Panc1 (cell line): ENCODE measurements around the gene NAA11. TPM values are rescaled to one million over a fixed set of nuclear protein-coding genes. Genes with fewer than 3 reads are reported as not detected.

Experiments used
- ATAC-seq: fragments of 200-7000 bp; cut with Tn5 transposase; 2 replicates; pipeline ENCODE4 v1.9.1; 2020; ENCODE audit warnings: mild to moderate bottlenecking, moderate library complexity
- BruUV-seq: library from RNA; stranded (reverse); fragments of 400-500 nt; replicated peaks from 2 replicates; lab custom pipeline; 2021; lab: Mats Ljungman, UMichigan
- CTCF ChIA-PET: fragments of 300-600 bp; sonication (Branson Sonifier 250); formaldehyde crosslinking; loops from one replicate; lab custom pipeline; 2022; ENCODE audit warnings: antibody characterized with exemption; lab: Charles Lee
- POLR2A ChIA-PET: fragments of 300-600 bp; sonication (Branson Sonifier 250); formaldehyde crosslinking; loops from one replicate; lab custom pipeline; 2022; ENCODE audit warnings: antibody characterized with exemption; lab: Charles Lee
- DNase-seq: peaks from one replicate; pipeline ENCODE4 v3.0.0-alpha.2; 2010; ENCODE audit warnings: low read depth, low spot score
- H3K27ac ChIP-seq: 2 replicates; pipeline ENCODE4 v1.5.1; 2011; ENCODE audit warnings: mild to moderate bottlenecking, low read length, inconsistent platforms
- H3K27me3 ChIP-seq: fragments of 200-500 bp; sonication (Bioruptor generic); 2 replicates; pipeline ENCODE4 v1.6.0; 2014; ENCODE audit warnings: low read length, inconsistent platforms; ENCODE audit not compliant: control insufficient read depth, insufficient read depth
- H3K36me3 ChIP-seq: fragments of 200-500 bp; sonication (Bioruptor generic); 2 replicates; pipeline ENCODE4 v1.5.1; 2014; ENCODE audit warnings: inconsistent platforms, mild to moderate bottlenecking, low read length, moderate library complexity; ENCODE audit not compliant: control insufficient read depth, insufficient read depth
- H3K4me1 ChIP-seq: 2 replicates; pipeline ENCODE4 v1.5.1; 2011; ENCODE audit warnings: inconsistent platforms, mild to moderate bottlenecking, low read length, moderate library complexity; ENCODE audit not compliant: control insufficient read depth, insufficient read depth
- H3K4me3 ChIP-seq, 2 experiments: 2 replicates each; pipeline ENCODE4 v1.5.1; 2011 to 2012; ENCODE audit warnings: low read depth in 2 of 2, low read length in 2 of 2, mild to moderate bottlenecking in 2 of 2, inconsistent platforms in 1 of 2, moderate library complexity in 1 of 2
- H3K9me3 ChIP-seq: fragments of 200-500 bp; sonication (Bioruptor generic); 2 replicates; pipeline ENCODE4 v1.5.1; 2014; ENCODE audit warnings: low read depth, mild to moderate bottlenecking, inconsistent platforms, low read length, moderate library complexity; ENCODE audit not compliant: control insufficient read depth, insufficient read depth
- POLR2AphosphoS5 ChIP-seq: IDR thresholded peaks from 2 replicates; pipeline ENCODE4 v1.6.1; 2012; ENCODE audit warnings: mild to moderate bottlenecking, low read depth, low read length, moderate library complexity
- SIN3A ChIP-seq: IDR thresholded peaks from 2 replicates; pipeline ENCODE4 v1.6.1; 2012; ENCODE audit warnings: low read depth, mild to moderate bottlenecking, low read length, moderate library complexity, borderline replicate concordance; ENCODE audit not compliant: insufficient read depth
- TCF7L2 ChIP-seq: IDR thresholded peaks from 2 replicates; pipeline ENCODE4 v1.6.1; 2011; ENCODE audit warnings: mild to moderate bottlenecking, low read depth, low read length, inconsistent platforms
- in situ Hi-C: cut with HindIII; loops from 2 replicates; pipeline ENCODE4 v1.10.0; 2016; ENCODE audit warnings: low sequenced_read_pairs, low pct_unique_long_range_greater_than_20kb
- intact Hi-C: fragments of 100-400 bp; cut with micrococcal nuclease; formaldehyde crosslinking; loops from one replicate; pipeline ENCODE4 v1.10.0; 2022; ENCODE audit not compliant: unreplicated experiment
- total RNA-seq: library from RNA; stranded (reverse); gene quantifications from one replicate; pipeline ENCODE4 v1.2.1, GENCODE V29; 2021; ENCODE audit not compliant: unreplicated experiment
- TF ChIP-seq, protein P1 (sequence below): fragments of 450-650 bp; IDR thresholded peaks from 2 replicates; pipeline ENCODE4 v1.5.1; 2017; ENCODE audit warnings: mild to moderate bottlenecking
- TF ChIP-seq, protein P2 (sequence below), 2 experiments: IDR thresholded peaks; 2 replicates each; pipeline ENCODE4 v1.6.1; 2011 to 2012; ENCODE audit warnings: low read depth in 2 of 2, control low read depth in 1 of 2, low read length in 1 of 2, mild to moderate bottlenecking in 1 of 2, moderate library complexity in 1 of 2; ENCODE audit not compliant: insufficient read depth in 1 of 2

NAA11 gene
- total RNA-seq, 1 experiment from 2014 or later, result not detected

GRCh38 chr4:79298484-79298883 is 27.4 kb downstream of the NAA11 start:
- Histone ChIP-seq H3K36me3 (no peaks in the 10 kb centered on the region), H3K4me1 (no peaks in the 10 kb centered on the region), H3K27ac (no peak overlapping the region), H3K27me3 (no peaks in the 10 kb centered on the region), H3K4me3 (no peak overlapping the region), H3K9me3 (no peaks in the 10 kb centered on the region)
- POLR2A ChIA-PET, result no interaction called here
- CTCF ChIA-PET, result no interaction called here
- in situ Hi-C loops (no loop called here), intact Hi-C loops (no loop called here)
- BruUV-seq, result no TSS peak
- no peak for ATAC-seq
- DNase-seq, result no peak
- TF ChIP-seq, protein P1, sequence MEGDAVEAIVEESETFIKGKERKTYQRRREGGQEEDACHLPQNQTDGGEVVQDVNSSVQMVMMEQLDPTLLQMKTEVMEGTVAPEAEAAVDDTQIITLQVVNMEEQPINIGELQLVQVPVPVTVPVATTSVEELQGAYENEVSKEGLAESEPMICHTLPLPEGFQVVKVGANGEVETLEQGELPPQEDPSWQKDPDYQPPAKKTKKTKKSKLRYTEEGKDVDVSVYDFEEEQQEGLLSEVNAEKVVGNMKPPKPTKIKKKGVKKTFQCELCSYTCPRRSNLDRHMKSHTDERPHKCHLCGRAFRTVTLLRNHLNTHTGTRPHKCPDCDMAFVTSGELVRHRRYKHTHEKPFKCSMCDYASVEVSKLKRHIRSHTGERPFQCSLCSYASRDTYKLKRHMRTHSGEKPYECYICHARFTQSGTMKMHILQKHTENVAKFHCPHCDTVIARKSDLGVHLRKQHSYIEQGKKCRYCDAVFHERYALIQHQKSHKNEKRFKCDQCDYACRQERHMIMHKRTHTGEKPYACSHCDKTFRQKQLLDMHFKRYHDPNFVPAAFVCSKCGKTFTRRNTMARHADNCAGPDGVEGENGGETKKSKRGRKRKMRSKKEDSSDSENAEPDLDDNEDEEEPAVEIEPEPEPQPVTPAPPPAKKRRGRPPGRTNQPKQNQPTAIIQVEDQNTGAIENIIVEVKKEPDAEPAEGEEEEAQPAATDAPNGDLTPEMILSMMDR, result no peak
- no peak for TF ChIP-seq POLR2AphosphoS5
- TF ChIP-seq, protein P2, sequence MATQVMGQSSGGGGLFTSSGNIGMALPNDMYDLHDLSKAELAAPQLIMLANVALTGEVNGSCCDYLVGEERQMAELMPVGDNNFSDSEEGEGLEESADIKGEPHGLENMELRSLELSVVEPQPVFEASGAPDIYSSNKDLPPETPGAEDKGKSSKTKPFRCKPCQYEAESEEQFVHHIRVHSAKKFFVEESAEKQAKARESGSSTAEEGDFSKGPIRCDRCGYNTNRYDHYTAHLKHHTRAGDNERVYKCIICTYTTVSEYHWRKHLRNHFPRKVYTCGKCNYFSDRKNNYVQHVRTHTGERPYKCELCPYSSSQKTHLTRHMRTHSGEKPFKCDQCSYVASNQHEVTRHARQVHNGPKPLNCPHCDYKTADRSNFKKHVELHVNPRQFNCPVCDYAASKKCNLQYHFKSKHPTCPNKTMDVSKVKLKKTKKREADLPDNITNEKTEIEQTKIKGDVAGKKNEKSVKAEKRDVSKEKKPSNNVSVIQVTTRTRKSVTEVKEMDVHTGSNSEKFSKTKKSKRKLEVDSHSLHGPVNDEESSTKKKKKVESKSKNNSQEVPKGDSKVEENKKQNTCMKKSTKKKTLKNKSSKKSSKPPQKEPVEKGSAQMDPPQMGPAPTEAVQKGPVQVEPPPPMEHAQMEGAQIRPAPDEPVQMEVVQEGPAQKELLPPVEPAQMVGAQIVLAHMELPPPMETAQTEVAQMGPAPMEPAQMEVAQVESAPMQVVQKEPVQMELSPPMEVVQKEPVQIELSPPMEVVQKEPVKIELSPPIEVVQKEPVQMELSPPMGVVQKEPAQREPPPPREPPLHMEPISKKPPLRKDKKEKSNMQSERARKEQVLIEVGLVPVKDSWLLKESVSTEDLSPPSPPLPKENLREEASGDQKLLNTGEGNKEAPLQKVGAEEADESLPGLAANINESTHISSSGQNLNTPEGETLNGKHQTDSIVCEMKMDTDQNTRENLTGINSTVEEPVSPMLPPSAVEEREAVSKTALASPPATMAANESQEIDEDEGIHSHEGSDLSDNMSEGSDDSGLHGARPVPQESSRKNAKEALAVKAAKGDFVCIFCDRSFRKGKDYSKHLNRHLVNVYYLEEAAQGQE (IDR thresholded peaks at IDR 0.05; ENCODE audit: insufficient read depth in 1 of 2, low read depth in 2 of 2, low read length in 1 of 2), result no peak
- TF ChIP-seq TCF7L2, result no peak
- TF ChIP-seq SIN3A, result no peak

DNA sequence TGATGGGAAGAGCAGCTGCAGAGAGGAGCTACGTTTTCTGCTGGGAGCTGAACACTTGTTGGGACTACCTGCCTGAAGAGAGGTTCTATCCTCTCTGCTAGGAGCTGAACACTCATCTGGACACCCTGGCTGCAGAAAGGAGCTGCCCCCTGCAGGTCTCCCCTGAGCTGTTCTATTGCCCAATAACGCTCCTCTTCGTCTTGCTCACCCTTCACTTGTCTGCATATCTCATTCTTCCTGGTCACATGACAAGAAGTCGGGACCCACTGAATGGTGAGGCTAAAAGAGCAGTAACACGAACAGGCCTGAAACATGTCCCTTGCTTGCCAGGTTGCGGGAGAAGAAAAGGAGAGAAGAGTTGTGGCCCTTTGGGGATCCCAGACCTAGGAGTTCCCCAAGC is 27.8 kb downstream of the NAA11 start:
- ChIA-PET POLR2A (no interaction called here), CTCF (no interaction called here)
- BruUV-seq, result no TSS peak
- H3K4me1 ChIP-seq, result no peaks in the 10 kb centered on the region
- no peak overlapping the region for H3K27ac ChIP-seq
- in situ Hi-C loops (no loop called here), intact Hi-C loops (no loop called here)
- H3K4me3 ChIP-seq, result no peak overlapping the region
- no peaks in the 10 kb centered on the region for H3K9me3 ChIP-seq
- DNase-seq, result no peak
- H3K27me3 ChIP-seq, result no peaks in the 10 kb centered on the region
- no peak for ATAC-seq
- H3K36me3 ChIP-seq, result no peaks in the 10 kb centered on the region
- TF ChIP-seq SIN3A (no peak), POLR2AphosphoS5 (no peak)
- TF ChIP-seq, protein P1, result no peak

GRCh38 chr4:79297479-79297878 is 28.4 kb downstream of the NAA11 start:
- no peak overlapping the region for H3K27ac ChIP-seq
- DNase-seq (no peak), ATAC-seq (no peak)
- H3K36me3 ChIP-seq, result no peaks in the 10 kb centered on the region
- in situ Hi-C loops, result no loop called here
- POLR2A ChIA-PET, result no interaction called here
- TF ChIP-seq POLR2AphosphoS5, result no peak
- intact Hi-C loops, result no loop called here
- H3K9me3 ChIP-seq, result no peaks in the 10 kb centered on the region
- no TSS peak for BruUV-seq
- no peak overlapping the region for H3K4me3 ChIP-seq
- no peaks in the 10 kb centered on the region; the same call in 1 of the 2 replicates for H3K27me3 ChIP-seq
- CTCF ChIA-PET, result no interaction called here
- H3K4me1 ChIP-seq, result no peaks in the 10 kb centered on the region
